Activated CD8-positive, alpha-beta memory T cell treated with anti-CD3 and anti-CD28 coated beads, Interleukin-2, amount 50 U/mL, for 24 hours (primary cell): ENCODE measurements around the gene PCDHGA12.
"Not testable (repeated sequence)": the region's sequence is repeated elsewhere in the genome, so short reads cannot be mapped to it uniquely, and the experiment has no call there.

Experiments
- DNase-seq: peaks from one replicate; pipeline ENCODE4 v3.0.0-alpha.2; 2020; ENCODE audit errors: extremely low read depth

PCDHGA12 gene

GRCh38 chr5:141407790-141408505 lies 22.4 kb upstream of the PCDHGA12 start, which contains the start of gene PCDHGB6:
Gene PCDHGB6 (plus strand): TSS chr5:141408021. CDS start chr5:141408203, 182 bp downstream.
- not testable (repeated sequence) for DNase-seq

- no peak for DNase-seq
Measured at GRCh38 chr5:141409598-141410306, 20.6 kb upstream of the PCDHGA12 start.

DNA sequence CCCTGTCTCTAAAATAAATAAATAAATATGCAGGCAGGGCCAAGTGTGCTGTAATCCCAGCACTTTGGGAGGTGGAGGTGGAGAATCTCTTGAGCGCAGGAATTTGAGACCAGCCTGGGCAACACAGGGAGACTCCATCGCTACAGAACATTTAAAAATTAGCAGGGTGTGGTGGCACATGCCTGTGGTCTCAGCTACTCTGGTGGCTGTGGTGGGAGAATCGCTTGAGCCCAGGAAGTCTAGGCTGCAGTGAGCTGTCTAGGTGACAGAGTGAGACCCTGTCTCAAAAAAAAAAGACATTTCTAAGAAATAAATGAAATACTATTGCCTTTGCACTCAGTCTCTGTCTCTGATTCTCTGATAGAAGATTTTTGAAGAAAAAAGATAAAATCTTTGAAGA lies 18.7 kb upstream of the PCDHGA12 start:
- DNase-seq: no peak

DNA sequence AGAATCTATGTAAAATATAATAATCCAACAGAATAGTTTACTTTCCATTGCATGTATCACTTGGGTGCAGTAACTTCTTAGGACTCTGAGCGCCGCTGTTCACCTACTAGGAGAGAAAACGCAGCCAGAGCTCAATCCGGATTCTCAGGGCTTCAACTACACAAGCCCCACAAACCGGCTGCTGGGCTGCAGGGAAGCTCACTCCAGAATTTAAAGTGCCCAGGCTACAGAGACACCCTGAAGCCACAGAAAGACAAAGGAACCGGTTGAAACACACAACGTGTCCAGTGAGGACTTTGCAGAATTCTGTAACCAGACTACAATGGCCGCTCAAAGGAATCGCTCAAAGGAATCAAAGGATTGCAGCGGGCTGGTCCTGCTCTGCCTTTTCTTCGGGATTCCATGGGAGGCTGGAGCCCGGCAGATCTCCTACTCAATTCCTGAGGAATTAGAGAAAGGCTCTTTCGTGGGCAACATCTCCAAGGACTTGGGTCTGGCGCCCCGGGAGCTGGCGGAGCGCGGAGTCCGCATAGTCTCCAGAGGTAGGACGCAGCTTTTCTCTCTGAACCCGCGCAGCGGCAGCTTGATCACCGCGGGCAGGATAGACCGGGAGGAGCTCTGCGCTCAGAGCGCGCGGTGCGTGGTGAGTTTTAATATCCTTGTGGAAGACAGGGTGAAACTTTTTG lies 17.3 kb upstream of the PCDHGA12 start, which contains the start of gene PCDHGA10:
PCDHGA10 (plus strand) TSS at position 134 of the 686 bp plus-strand sequence; CDS start at position 323, 189 bp downstream.
- no peak for DNase-seq

- DNase-seq: no peak
Measured at GRCh38 chr5:141413540-141414069, 16.7 kb upstream of the PCDHGA12 start.

- DNase-seq: not testable (repeated sequence)
Measured at GRCh38 chr5:141414548-141415274, 15.6 kb upstream of the PCDHGA12 start.

DNA sequence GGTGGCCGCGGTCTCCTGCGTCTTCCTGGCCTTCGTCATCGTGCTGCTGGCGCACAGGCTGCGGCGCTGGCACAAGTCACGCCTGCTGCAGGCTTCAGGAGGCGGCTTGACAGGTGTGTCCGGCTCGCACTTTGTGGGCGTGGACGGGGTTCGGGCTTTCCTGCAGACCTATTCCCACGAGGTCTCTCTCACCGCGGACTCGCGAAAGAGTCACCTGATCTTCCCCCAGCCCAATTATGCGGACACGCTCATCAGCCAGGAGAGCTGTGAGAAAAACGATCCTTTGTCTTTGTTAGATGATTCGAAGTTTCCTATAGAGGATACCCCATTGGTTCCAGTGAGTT lies 15.1 kb upstream of the PCDHGA12 start:
- not testable (repeated sequence) for DNase-seq

- not testable (repeated sequence) for DNase-seq
Measured at GRCh38 chr5:141417494-141418172, 12.7 kb upstream of the PCDHGA12 start, which contains the start of gene PCDHGB7. Gene PCDHGB7 (plus strand): TSS chr5:141417677. CDS start chr5:141417860, 183 bp downstream.

- no peak for DNase-seq
Measured at GRCh38 chr5:141419074-141419880, 11.0 kb upstream of the PCDHGA12 start.

- no peak for DNase-seq
Measured at GRCh38 chr5:141420855-141421488, 9.3 kb upstream of the PCDHGA12 start, which contains the start of gene PCDHGA11. Gene PCDHGA11 (plus strand): TSS chr5:141421051. CDS start chr5:141421228, 177 bp downstream.

GRCh38 chr5:141421489-141421855 lies 8.8 kb upstream of the PCDHGA12 start:
- DNase-seq: no peak

DNA sequence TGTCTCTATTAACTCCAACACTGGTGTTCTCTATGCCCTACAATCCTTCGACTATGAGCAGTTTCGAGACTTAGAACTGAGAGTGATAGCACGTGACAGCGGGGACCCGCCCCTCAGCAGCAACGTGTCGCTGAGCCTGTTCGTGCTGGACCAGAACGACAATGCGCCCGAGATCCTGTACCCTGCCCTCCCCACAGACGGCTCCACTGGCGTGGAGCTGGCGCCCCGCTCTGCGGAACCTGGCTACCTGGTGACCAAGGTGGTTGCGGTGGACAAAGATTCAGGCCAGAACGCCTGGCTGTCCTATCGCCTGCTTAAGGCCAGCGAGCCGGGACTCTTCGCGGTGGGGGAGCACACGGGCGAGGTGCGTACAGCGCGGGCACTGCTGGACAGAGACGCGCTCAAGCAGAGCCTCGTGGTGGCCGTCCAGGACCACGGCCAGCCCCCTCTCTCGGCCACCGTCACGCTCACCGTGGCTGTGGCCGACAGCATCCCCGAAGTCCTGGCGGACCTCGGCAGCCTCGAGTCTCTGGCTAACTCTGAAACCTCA lies 7.5 kb upstream of the PCDHGA12 start:
- no peak for DNase-seq

DNA sequence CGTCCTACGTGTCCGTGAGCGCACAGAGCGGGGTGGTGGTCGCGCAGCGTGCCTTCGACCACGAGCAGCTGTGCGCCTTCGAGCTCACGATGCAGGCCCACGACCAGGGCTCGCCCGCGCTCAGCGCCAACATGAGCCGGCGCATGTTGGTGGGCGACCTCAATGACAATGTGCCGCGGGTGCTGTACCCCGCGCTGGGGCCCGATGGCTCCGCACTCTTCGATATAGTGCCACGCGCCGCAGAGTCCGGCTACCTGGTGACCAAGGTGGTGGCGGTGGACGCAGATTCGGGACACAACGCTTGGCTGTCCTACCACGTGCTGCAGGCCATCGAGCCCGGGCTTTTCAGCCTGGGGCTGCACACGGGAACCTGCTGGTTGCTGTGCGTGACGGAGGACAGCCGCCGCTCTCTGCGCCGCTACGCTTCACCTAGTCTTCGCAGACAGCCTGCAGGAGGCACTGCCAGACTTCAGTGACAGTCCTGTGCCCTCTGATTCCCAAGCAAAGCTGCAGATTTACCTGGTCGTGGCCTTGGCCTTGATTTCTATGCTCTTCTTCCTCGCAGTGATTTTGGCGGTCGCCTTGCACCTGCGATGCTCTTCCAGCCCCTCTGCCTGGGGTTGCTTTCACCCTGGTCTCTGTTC lies 2.4 kb upstream of the PCDHGA12 start:
- no peak for DNase-seq

DNA sequence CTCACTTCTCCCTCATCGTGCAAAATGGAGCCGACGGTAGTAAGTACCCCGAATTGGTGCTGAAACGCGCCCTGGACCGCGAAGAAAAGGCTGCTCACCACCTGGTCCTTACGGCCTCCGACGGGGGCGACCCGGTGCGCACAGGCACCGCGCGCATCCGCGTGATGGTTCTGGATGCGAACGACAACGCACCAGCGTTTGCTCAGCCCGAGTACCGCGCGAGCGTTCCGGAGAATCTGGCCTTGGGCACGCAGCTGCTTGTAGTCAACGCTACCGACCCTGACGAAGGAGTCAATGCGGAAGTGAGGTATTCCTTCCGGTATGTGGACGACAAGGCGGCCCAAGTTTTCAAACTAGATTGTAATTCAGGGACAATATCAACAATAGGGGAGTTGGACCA lies 979 bp downstream of the PCDHGA12 start:
- no peak for DNase-seq

- DNase-seq: not testable (repeated sequence)
Measured at GRCh38 chr5:141432308-141432707, 2.0 kb downstream of the PCDHGA12 start.

DNA sequence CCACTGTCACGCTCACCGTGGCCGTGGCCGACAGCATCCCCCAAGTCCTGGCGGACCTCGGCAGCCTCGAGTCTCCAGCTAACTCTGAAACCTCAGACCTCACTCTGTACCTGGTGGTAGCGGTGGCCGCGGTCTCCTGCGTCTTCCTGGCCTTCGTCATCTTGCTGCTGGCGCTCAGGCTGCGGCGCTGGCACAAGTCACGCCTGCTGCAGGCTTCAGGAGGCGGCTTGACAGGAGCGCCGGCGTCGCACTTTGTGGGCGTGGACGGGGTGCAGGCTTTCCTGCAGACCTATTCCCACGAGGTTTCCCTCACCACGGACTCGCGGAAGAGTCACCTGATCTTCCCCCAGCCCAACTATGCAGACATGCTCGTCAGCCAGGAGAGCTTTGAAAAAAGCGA lies 2.4 kb downstream of the PCDHGA12 start:
- DNase-seq: not testable (repeated sequence)

- no peak for DNase-seq
Measured at GRCh38 chr5:141434006-141434405, 3.7 kb downstream of the PCDHGA12 start.

- DNase-seq: no peak
Measured at GRCh38 chr5:141437221-141437620, 6.9 kb downstream of the PCDHGA12 start.
